NCI-H2029 treated with DMSO at 0.1 percent for 48 hours (cell line): ENCODE measurements around the gene MAVS.
"Not testable (repeated sequence)": the region's sequence is repeated elsewhere in the genome, so short reads cannot be mapped to it uniquely, and the experiment has no call there.

Source experiments
- DNase-seq: peaks from one replicate; lab custom pipeline; 2025; lab: John Stamatoyannopoulos, UW

The MAVS gene

GRCh38 chr20:3854462-3854871 is 7.8 kb downstream of the MAVS start:
- no peak for DNase-seq

GRCh38 chr20:3857405-3857804 is 10.8 kb downstream of the MAVS start:
- peak; percentile 89 for DNase-seq

GRCh38 chr20:3858689-3859088 is 12.1 kb downstream of the MAVS start:
- no peak for DNase-seq

GRCh38 chr20:3861191-3861590 is 14.6 kb downstream of the MAVS start:
- DNase-seq = no peak

GRCh38 chr20:3862333-3862732 is 15.7 kb downstream of the MAVS start:
- no peak for DNase-seq

- no peak for DNase-seq
Observed at GRCh38 chr20:3863317-3863716, 16.7 kb downstream of the MAVS start.

GRCh38 chr20:3864518-3864917 is 17.9 kb downstream of the MAVS start:
- no peak for DNase-seq

- no peak for DNase-seq
Observed at GRCh38 chr20:3865152-3865886, 18.7 kb downstream of the MAVS start.

- no peak for DNase-seq
Observed at GRCh38 chr20:3865887-3866407, 19.3 kb downstream of the MAVS start.

GRCh38 chr20:3866464-3866863 is 19.8 kb downstream of the MAVS start:
- DNase-seq = no peak

- DNase-seq = no peak
Observed at GRCh38 chr20:3867802-3868201, 21.2 kb downstream of the MAVS start.

- DNase-seq = no peak
Observed at GRCh38 chr20:3869839-3870634, 23.4 kb downstream of the MAVS start.

GRCh38 chr20:3871550-3872265 is 25.1 kb downstream of the MAVS start:
- no peak for DNase-seq

- no peak for DNase-seq
Observed at GRCh38 chr20:3873507-3873906, 26.9 kb downstream of the MAVS start.

- no peak for DNase-seq
Observed at GRCh38 chr20:3874194-3874844, 27.7 kb downstream of the MAVS start.

- no peak for DNase-seq
Observed at GRCh38 chr20:3875378-3875974, 28.8 kb downstream of the MAVS start.

GRCh38 chr20:3876000-3876399 is 29.4 kb downstream of the MAVS start:
- DNase-seq = no peak

GRCh38 chr20:3876676-3877075 is 30.0 kb downstream of the MAVS start:
- DNase-seq = peak; percentile 89

GRCh38 chr20:3878921-3879274 is 32.3 kb downstream of the MAVS start:
- not testable (repeated sequence) for DNase-seq

- no peak for DNase-seq
Observed at GRCh38 chr20:3885715-3886114, 39.1 kb downstream of the MAVS start.

GRCh38 chr20:3887876-3888620 is 41.4 kb downstream of the MAVS start:
- DNase-seq = no peak
